Stimulated activated naive CD4-positive, alpha-beta T cell (primary cell): ENCODE measurements around the gene SIL1.
"Not testable (repeated sequence)": the region's sequence is repeated elsewhere in the genome, so short reads cannot be mapped to it uniquely, and the experiment has no call there.

Experiments
- DNase-seq, 6 experiments: peaks; one replicate each; lab custom pipeline; 2025; lab: John Stamatoyannopoulos, UW

The SIL1 gene

GRCh38 chr5:139068494-139069151 lies 129.5 kb downstream of the SIL1 start:
- DNase-seq, result no peak

- no peak for DNase-seq
Measured at GRCh38 chr5:139068060-139068459, 130.1 kb downstream of the SIL1 start.

- DNase-seq, result no peak
Measured at GRCh38 chr5:139065306-139065705, 132.9 kb downstream of the SIL1 start.

GRCh38 chr5:139064613-139065012 lies 133.6 kb downstream of the SIL1 start:
- no peak for DNase-seq

- no peak for DNase-seq
Measured at GRCh38 chr5:139063664-139064054, 134.5 kb downstream of the SIL1 start.

- DNase-seq, result no peak
Measured at GRCh38 chr5:139062910-139063663, 135.1 kb downstream of the SIL1 start.

- DNase-seq, result no peak
Measured at GRCh38 chr5:139061856-139062255, 136.3 kb downstream of the SIL1 start.

- no peak for DNase-seq
Measured at GRCh38 chr5:139061274-139061673, 136.9 kb downstream of the SIL1 start.

GRCh38 chr5:139058121-139058520 lies 140.0 kb downstream of the SIL1 start:
- no peak for DNase-seq

- DNase-seq, result not testable (repeated sequence)
Measured at GRCh38 chr5:139057045-139057939, 140.9 kb downstream of the SIL1 start.

GRCh38 chr5:139052975-139053374 lies 145.2 kb downstream of the SIL1 start:
- DNase-seq, result no peak

- no peak for DNase-seq
Measured at GRCh38 chr5:139051392-139051791, 146.8 kb downstream of the SIL1 start.

GRCh38 chr5:139050432-139050831 lies 147.7 kb downstream of the SIL1 start:
- DNase-seq, result no peak

- DNase-seq, result no peak
Measured at GRCh38 chr5:139049780-139050179, 148.4 kb downstream of the SIL1 start.

- DNase-seq, result no peak
Measured at GRCh38 chr5:139046551-139046950, 151.6 kb downstream of the SIL1 start.

GRCh38 chr5:139043157-139043905 lies 154.8 kb downstream of the SIL1 start:
- DNase-seq, result no peak

GRCh38 chr5:139040081-139040480 lies 158.1 kb downstream of the SIL1 start:
- DNase-seq, result no peak

- DNase-seq, result no peak
Measured at GRCh38 chr5:139038613-139039305, 159.4 kb downstream of the SIL1 start.

GRCh38 chr5:139037732-139038131 lies 160.4 kb downstream of the SIL1 start:
- no peak for DNase-seq

GRCh38 chr5:139036332-139036731 lies 161.8 kb downstream of the SIL1 start:
- DNase-seq, result not testable (repeated sequence)

- no peak for DNase-seq
Measured at GRCh38 chr5:139027150-139027549, 171.0 kb downstream of the SIL1 start.
